Myocyte (in vitro differentiated cells): ENCODE results near the gene HIF1A. TPM values are rescaled to one million over a fixed set of nuclear protein-coding genes. Genes with fewer than 3 reads are reported as not detected.
"Not testable (repeated sequence)": the region's sequence is repeated elsewhere in the genome, so short reads cannot be mapped to it uniquely, and the experiment has no call there.

Source experiments
- DNase-seq: peaks from one replicate; pipeline ENCODE4 v3.0.0-alpha.2; 2012; ENCODE audit warnings: low read depth
- polyA plus RNA-seq: library from polyadenylated mRNA; unstranded; fragments of >200 nt; gene quantifications from one replicate; pipeline ENCODE4 v1.2.1, GENCODE V29; 2012; ENCODE audit warnings: missing spikeins
- total RNA-seq: library from RNA; depleted of rRNA; stranded (reverse); fragments of >200 nt; gene quantifications from 2 replicates; pipeline ENCODE4 v1.2.3, GENCODE V29; 2014

The HIF1A gene
- 373 and 444 TPM in 2 replicates for total RNA-seq
- 166 TPM for polyA plus RNA-seq

GRCh38 chr14:61694830-61695694, at the start of gene HIF1A:
Gene HIF1A, plus strand, starts transcription at chr14:61695513. Its CDS starts 292 bp downstream, at chr14:61695805.
- DNase-seq = peak; percentile 99

GRCh38 chr14:61646366-61647116, 48.8 kb upstream of the HIF1A start:
- no peak for DNase-seq

- no peak for DNase-seq
Observed at GRCh38 chr14:61647704-61648103, 47.6 kb upstream of the HIF1A start.

GRCh38 chr14:61648377-61648776, 46.9 kb upstream of the HIF1A start:
- DNase-seq = no peak

GRCh38 chr14:61649283-61649682, 46.0 kb upstream of the HIF1A start:
- no peak for DNase-seq

- DNase-seq = no peak
Observed at GRCh38 chr14:61651355-61651754, 44.0 kb upstream of the HIF1A start.

- peak; percentile 40 for DNase-seq
Observed at GRCh38 chr14:61652526-61653262, 42.6 kb upstream of the HIF1A start.

- DNase-seq = peak; percentile 73
Observed at GRCh38 chr14:61653507-61653906, 41.8 kb upstream of the HIF1A start.

- DNase-seq = no peak
Observed at GRCh38 chr14:61654026-61654425, 41.3 kb upstream of the HIF1A start.

- DNase-seq = no peak
Observed at GRCh38 chr14:61655777-61656176, 39.5 kb upstream of the HIF1A start.

GRCh38 chr14:61656341-61656740, 39.0 kb upstream of the HIF1A start:
- DNase-seq = no peak

GRCh38 chr14:61658111-61658510, 37.2 kb upstream of the HIF1A start:
- not testable (repeated sequence) for DNase-seq

GRCh38 chr14:61659582-61659981, 35.7 kb upstream of the HIF1A start:
- no peak for DNase-seq

GRCh38 chr14:61661471-61662400, 33.6 kb upstream of the HIF1A start:
- peak; percentile 22 for DNase-seq

- peak; percentile 72 for DNase-seq
Observed at GRCh38 chr14:61662437-61663311, 32.6 kb upstream of the HIF1A start.

GRCh38 chr14:61663312-61663979, 31.9 kb upstream of the HIF1A start:
- DNase-seq = no peak

- DNase-seq = no peak
Observed at GRCh38 chr14:61668282-61668681, 27.0 kb upstream of the HIF1A start.

GRCh38 chr14:61670576-61670975, 24.7 kb upstream of the HIF1A start:
- no peak for DNase-seq

GRCh38 chr14:61671082-61671481, 24.2 kb upstream of the HIF1A start:
- no peak for DNase-seq
